A673 (cell line): ENCODE data around the gene SEC31A.

Experiments used
- EZH2 ChIP-seq: fragments of 200-600 bp; sonication (generic); IDR thresholded peaks from 2 replicates; pipeline ENCODE4 v1.6.1; 2017; ENCODE audit warnings: borderline replicate concordance, low read depth, mild to moderate bottlenecking, mixed read lengths, antibody characterized with exemption, low read length; ENCODE audit not compliant: poor library complexity, severe bottlenecking
- TF ChIP-seq, protein P1 (sequence below): fragments of 300-800, 200-600 bp; sonication (generic); conservative IDR thresholded peaks from 2 replicates; pipeline ENCODE4 v1.5.1; 2017; ENCODE audit warnings: low read depth, mild to moderate bottlenecking, antibody characterized with exemption, low read length, moderate library complexity, mixed read lengths

GRCh38 chr4:82900066-82900410 is 9.1 kb upstream of the SEC31A start:
- no peak for TF ChIP-seq EZH2
- TF ChIP-seq, protein P1, sequence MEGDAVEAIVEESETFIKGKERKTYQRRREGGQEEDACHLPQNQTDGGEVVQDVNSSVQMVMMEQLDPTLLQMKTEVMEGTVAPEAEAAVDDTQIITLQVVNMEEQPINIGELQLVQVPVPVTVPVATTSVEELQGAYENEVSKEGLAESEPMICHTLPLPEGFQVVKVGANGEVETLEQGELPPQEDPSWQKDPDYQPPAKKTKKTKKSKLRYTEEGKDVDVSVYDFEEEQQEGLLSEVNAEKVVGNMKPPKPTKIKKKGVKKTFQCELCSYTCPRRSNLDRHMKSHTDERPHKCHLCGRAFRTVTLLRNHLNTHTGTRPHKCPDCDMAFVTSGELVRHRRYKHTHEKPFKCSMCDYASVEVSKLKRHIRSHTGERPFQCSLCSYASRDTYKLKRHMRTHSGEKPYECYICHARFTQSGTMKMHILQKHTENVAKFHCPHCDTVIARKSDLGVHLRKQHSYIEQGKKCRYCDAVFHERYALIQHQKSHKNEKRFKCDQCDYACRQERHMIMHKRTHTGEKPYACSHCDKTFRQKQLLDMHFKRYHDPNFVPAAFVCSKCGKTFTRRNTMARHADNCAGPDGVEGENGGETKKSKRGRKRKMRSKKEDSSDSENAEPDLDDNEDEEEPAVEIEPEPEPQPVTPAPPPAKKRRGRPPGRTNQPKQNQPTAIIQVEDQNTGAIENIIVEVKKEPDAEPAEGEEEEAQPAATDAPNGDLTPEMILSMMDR: no peak
